Natural killer cell (primary cell): ENCODE data around the gene CAMK2B. TPM values are rescaled to one million over a fixed set of nuclear protein-coding genes. Genes with fewer than 3 reads are reported as not detected.

Experiments
- ATAC-seq, 3 donors: fragments of 150-1000 bp in 2 of 3; fragments of 200-7000 bp in 1 of 3; cut with Tn5 transposase; 1 replicate in 1 of 3; 2 replicates in 2 of 3; pipeline ENCODE4 v1.10.0; 2021; ENCODE audit warnings: mild to moderate bottlenecking in 2 of 3, moderate library complexity in 2 of 3
- DNase-seq, 2 donors: peaks; one replicate each; pipeline versions ENCODE4 v3.0.0 to v3.0.0-alpha.2; 2013 to 2021; ENCODE audit warnings: mixed read lengths in 1 of 2
- H3K27ac ChIP-seq: one replicate; pipeline ENCODE4 v1.5.1; 2013; ENCODE audit warnings: mild to moderate bottlenecking, low read length
- H3K27me3 ChIP-seq: one replicate; pipeline ENCODE4 v1.6.1; 2013; ENCODE audit warnings: low read length; ENCODE audit not compliant: control insufficient read depth, insufficient read depth
- H3K36me3 ChIP-seq: one replicate; pipeline ENCODE4 v1.6.1; 2013; ENCODE audit warnings: low read length; ENCODE audit not compliant: control insufficient read depth, insufficient read depth
- H3K4me1 ChIP-seq: one replicate; pipeline ENCODE4 v1.6.1; 2013; ENCODE audit warnings: low read length; ENCODE audit not compliant: control insufficient read depth, insufficient read depth
- H3K4me3 ChIP-seq: one replicate; pipeline ENCODE4 v1.5.1; 2013; ENCODE audit warnings: low read length
- H3K9me3 ChIP-seq: one replicate; pipeline ENCODE4 v1.6.1; 2013; ENCODE audit warnings: low read length; ENCODE audit not compliant: control insufficient read depth, insufficient read depth
- H3K27ac Mint-ChIP-seq, 2 donors: one replicate each; pipeline ENCODE4 v1.8.0; 2022; ENCODE audit warnings: mild to moderate bottlenecking in 2 of 2, mixed read lengths in 2 of 2, moderate library complexity in 1 of 2
- H3K27me3 Mint-ChIP-seq, 2 donors: one replicate each; pipeline ENCODE4 v1.8.0; 2022; ENCODE audit warnings: low read depth in 2 of 2, mixed read lengths in 2 of 2
- H3K36me3 Mint-ChIP-seq: one replicate; pipeline ENCODE4 v1.8.0; 2022; ENCODE audit warnings: mixed read lengths
- H3K4me1 Mint-ChIP-seq, 2 donors: one replicate each; pipeline ENCODE4 v1.8.0; 2022; ENCODE audit warnings: mixed read lengths in 2 of 2
- H3K4me3 Mint-ChIP-seq: one replicate; pipeline ENCODE4 v1.8.0; 2022; ENCODE audit warnings: mild to moderate bottlenecking, moderate library complexity, mixed read lengths
- H3K9me3 Mint-ChIP-seq, 2 donors: one replicate each; pipeline ENCODE4 v1.8.0; 2022; ENCODE audit warnings: mixed read lengths in 2 of 2
- CTCF ChIP-seq: fragments of 200-600 bp; IDR thresholded peaks from one replicate; pipeline ENCODE4 v1.8.0; 2022; ENCODE audit warnings: antibody characterized with exemption
- WGBS: methylation state at CpG from one replicate; pipeline ENCODE4 v1.1.7; 2013; ENCODE audit warnings: missing lambda C conversion rate; ENCODE audit not compliant: insufficient coverage; 5-methylcytosine and 5-hydroxymethylcytosine counted together
- intact Hi-C: fragments of 100-400 bp; cut with micrococcal nuclease; formaldehyde crosslinking; loops from one replicate; pipeline ENCODE4 v1.14.2; 2022
- total RNA-seq, 4 donors: library from RNA; stranded (reverse); fragments of 120-200 nt in 1 of 4; gene quantifications; one replicate each; pipeline versions ENCODE4 v1.2.3 to v1.2.4, GENCODE V29; 2013 to 2022

The CAMK2B gene
- total RNA-seq, 3 donors from 2014 or later (not counting 1 experiment from before 2014, with no cell fraction given), result 0.70 TPM; not detected in 2

- no peaks in the 10 kb centered on the region for H3K4me1 ChIP-seq
- no peaks in the 10 kb centered on the region for H3K9me3 ChIP-seq
- no peaks in the 10 kb centered on the region for H3K36me3 ChIP-seq
- Mint-ChIP-seq H3K9me3 (no peaks in the 10 kb centered on the region), H3K4me1 (no peaks in the 10 kb centered on the region), H3K4me3 (no peak overlapping the region), H3K27ac (no peak overlapping the region), H3K27me3 (peaks cover 11 to 17% of the 10 kb centered on the region in 2 donors), H3K36me3 (no peaks in the 10 kb centered on the region)
- no peak for TF ChIP-seq CTCF
- DNase-seq, result no peak
- ATAC-seq, result no peak
- peaks cover 4% of the 10 kb centered on the region for H3K27me3 ChIP-seq
- 83% methylated on average over 2 of the region's 2 CpGs for WGBS
- intact Hi-C loops, result no loop called here
- H3K27ac ChIP-seq, result no peak overlapping the region
- no peak overlapping the region for H3K4me3 ChIP-seq
Observed at GRCh38 chr7:44318332-44318731, 7.1 kb downstream of the CAMK2B start.

GRCh38 chr7:44315301-44315903, 10.0 kb downstream of the CAMK2B start:
- Histone ChIP-seq H3K4me3 (no peak overlapping the region), H3K27me3 (peaks cover 4% of the 10 kb centered on the region), H3K36me3 (no peaks in the 10 kb centered on the region), H3K9me3 (no peaks in the 10 kb centered on the region), H3K4me1 (no peaks in the 10 kb centered on the region), H3K27ac (no peak overlapping the region)
- no peak for TF ChIP-seq CTCF
- DNase-seq (no peak), ATAC-seq (no peak)
- H3K4me3 Mint-ChIP-seq, result no peak overlapping the region
- H3K4me1 Mint-ChIP-seq, result peaks cover 0 to under 1% of the 10 kb centered on the region in 2 donors
- 67% methylated on average over 1 of the region's 3 CpGs for WGBS
- H3K27me3 Mint-ChIP-seq, result peaks cover 11 to 14% of the 10 kb centered on the region in 2 donors
- intact Hi-C loops, result no loop called here
- H3K27ac Mint-ChIP-seq, result no peak overlapping the region
- no peaks in the 10 kb centered on the region for H3K36me3 Mint-ChIP-seq
- H3K9me3 Mint-ChIP-seq, result no peaks in the 10 kb centered on the region

- no peak for TF ChIP-seq CTCF
- ATAC-seq, result no peak
Observed at GRCh38 chr7:44313621-44314031, 11.8 kb downstream of the CAMK2B start.

GRCh38 chr7:44313016-44313415, 12.4 kb downstream of the CAMK2B start:
- Mint-ChIP-seq H3K27me3 (peaks cover 11 to 14% of the 10 kb centered on the region in 2 donors), H3K27ac (no peak overlapping the region), H3K36me3 (no peaks in the 10 kb centered on the region), H3K4me3 (no peak overlapping the region), H3K4me1 (peaks cover 0 to 7% of the 10 kb centered on the region in 2 donors), H3K9me3 (no peaks in the 10 kb centered on the region)
- no peak for TF ChIP-seq CTCF
- no peaks in the 10 kb centered on the region for H3K9me3 ChIP-seq
- ATAC-seq (no peak), DNase-seq (no peak)
- H3K4me1 ChIP-seq, result peaks cover 12% of the 10 kb centered on the region
- intact Hi-C loops, result no loop called here
- H3K4me3 ChIP-seq, result no peak overlapping the region
- 87% methylated on average over 8 of the region's 8 CpGs for WGBS
- no peak overlapping the region for H3K27ac ChIP-seq
- no peaks in the 10 kb centered on the region for H3K36me3 ChIP-seq
- peaks cover 12% of the 10 kb centered on the region for H3K27me3 ChIP-seq

More at GRCh38 chr7:44313621-44314031, 11.8 kb downstream of the CAMK2B start:
- Histone ChIP-seq H3K27me3 (peaks cover 12% of the 10 kb centered on the region), H3K9me3 (no peaks in the 10 kb centered on the region), H3K4me1 (peaks cover 12% of the 10 kb centered on the region), H3K4me3 (no peak overlapping the region), H3K27ac (no peak overlapping the region), H3K36me3 (no peaks in the 10 kb centered on the region)
- Mint-ChIP-seq H3K4me3 (no peak overlapping the region), H3K9me3 (no peaks in the 10 kb centered on the region), H3K36me3 (no peaks in the 10 kb centered on the region), H3K4me1 (peaks cover 0 to 7% of the 10 kb centered on the region in 2 donors), H3K27ac (no peak overlapping the region), H3K27me3 (peaks cover 11 to 14% of the 10 kb centered on the region in 2 donors)
- 93% methylated on average over 7 of the region's 7 CpGs for WGBS
- DNase-seq, result no peak
- intact Hi-C loops, result no loop called here
